ENCODE results near the gene MYO18B.
"Not testable (repeated sequence)": the region's sequence is repeated elsewhere in the genome, so short reads cannot be mapped to it uniquely, and the experiment has no call there.

Gene MYO18B

DNA sequence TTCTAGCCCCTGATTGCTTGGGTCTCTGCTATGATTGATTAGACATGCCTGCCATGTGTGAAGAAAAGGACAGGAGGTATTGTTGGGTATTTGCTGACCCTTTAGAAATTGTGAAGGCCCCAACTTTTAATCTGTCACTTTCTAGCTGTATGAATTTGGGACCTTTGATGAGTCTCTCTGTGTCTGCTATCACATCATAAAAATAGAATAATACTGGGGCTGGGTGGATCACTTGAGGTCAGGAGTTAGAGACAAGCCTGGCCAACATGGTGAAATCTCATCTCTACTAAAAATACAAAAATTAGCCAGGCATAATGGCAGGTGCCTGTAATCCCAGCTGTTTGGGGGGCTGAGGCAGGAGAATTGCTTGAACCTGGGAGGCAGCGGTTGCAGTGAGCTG, 242.9 kb downstream of the MYO18B start:
- DNase-seq (ENCODE audit: low read depth in 2 of 2) = not testable (repeated sequence)

DNA sequence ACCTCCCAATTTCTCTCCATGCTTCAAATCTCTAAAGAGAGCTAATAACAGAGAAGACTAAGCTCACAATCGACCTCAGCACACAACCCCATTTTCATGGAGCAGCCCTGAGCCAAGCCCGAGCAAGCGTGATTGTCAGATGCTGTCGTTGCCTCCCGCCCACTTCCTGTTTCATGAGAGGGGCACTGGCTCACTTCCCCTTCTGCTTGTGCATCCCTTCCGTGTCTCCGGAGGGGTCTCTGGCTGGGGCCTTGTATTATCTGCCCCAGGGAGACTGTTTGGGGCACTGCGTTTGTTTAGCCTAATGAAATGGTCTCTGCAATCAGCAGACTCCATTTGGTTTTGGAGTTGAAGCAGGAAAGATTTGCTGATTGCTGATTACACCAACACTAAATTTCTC, 246.0 kb downstream of the MYO18B start:
- DNase-seq (ENCODE audit: low read depth in 2 of 2) = no peak

DNA sequence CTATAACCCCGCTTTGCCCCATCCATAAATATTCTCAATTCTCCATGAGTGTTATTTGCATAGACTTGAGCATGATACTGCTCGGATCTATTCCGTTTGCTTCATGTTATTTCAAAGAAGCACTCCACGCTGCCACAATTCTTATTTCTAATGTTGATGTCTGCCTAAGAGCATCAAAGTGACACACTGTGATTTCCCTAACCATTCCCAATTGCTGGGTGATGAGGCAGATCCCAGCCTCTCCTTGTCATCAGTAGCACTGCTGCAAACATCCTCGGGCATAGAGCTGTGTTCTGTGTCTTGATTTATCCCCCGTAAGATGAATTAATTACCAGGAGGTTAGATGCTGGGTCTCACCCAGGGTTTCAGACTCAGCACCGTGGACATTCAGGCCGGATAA, 249.0 kb downstream of the MYO18B start:
- no peak for DNase-seq (ENCODE audit: low read depth in 2 of 2)

DNA sequence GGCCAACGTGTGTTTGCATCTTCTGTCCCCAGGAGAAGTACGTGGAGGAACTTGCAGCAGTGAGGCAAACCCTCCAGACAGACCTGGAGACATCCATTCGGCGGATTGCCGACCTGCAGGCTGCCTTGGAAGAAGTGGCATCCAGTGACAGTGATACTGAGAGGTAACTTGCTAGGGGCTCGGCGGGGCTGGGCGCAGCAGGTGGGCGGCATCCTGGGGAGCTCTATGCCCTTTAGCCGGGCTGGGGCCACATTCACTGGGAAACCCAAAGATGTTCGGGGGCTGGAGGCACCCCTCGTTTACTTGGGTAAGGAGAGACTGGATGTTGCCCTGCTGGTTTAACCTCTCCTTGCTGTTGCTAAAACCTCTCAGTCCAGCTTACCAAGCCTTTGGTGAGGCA, 250.3 kb downstream of the MYO18B start:
- no peak for DNase-seq (ENCODE audit: low read depth in 2 of 2)

DNA sequence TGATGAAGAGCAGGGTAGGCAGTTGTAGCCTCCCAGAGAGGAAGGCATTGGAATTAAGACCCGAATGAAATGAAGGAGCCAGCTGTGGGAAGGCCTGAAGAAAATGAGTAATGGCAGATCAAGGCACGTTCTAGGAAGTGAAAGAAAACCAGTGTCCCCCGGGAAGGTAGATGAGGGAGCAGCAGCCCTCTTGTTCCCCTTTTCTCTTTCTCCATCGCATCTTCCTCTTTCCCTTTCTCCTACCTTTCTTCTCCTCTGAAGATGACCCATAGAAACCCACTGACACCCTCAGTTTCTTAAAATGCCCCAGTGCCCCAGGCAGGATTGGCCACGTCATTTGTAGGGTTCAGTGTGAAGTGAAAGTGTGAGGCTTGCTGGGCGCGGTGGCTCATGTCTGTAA, 254.7 kb downstream of the MYO18B start:
- no peak for DNase-seq (ENCODE audit: low read depth in 2 of 2)

DNA sequence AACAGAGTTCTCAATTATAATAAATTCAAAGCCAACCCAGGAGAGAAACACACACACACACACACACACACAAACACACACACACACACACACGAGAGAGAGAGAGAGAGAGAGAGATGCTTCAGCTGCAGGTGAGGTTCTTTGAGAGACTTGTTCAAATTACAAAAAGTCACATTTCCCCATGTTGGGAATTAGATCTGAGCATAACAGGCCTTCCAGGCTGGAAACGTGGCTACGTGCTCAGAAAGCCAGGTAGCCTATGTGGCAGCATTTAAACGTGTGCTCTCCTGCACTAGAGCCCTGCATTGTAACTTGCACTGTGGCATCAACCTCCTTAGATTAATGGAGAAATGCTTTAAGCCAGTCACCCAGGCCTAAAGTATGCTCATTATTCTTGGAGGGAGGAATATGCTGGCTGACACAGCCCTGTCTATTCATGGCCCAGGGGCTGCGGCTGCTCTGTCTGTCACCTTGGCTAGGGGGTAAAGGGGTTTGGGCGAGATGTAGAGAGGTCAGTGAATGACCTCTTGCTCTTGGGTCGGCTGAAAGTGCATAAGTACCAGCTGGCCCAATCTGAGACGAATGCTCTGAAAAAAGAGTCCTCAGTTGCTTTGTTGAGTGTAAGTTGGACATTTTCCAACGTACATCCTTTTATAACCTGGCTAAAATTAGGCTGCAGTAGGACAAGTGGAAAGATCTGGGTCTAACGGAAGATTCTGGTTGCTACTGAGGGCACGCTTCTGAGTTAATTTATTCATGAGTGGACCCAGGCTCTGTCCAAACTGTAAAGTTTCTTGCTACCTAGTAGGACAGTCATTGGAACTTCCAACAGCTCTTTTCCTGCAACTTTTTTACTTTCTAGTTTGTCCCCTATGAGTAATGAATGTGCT, 256.1 kb downstream of the MYO18B start:
- no peak for DNase-seq (ENCODE audit: low read depth in 2 of 2)

DNA sequence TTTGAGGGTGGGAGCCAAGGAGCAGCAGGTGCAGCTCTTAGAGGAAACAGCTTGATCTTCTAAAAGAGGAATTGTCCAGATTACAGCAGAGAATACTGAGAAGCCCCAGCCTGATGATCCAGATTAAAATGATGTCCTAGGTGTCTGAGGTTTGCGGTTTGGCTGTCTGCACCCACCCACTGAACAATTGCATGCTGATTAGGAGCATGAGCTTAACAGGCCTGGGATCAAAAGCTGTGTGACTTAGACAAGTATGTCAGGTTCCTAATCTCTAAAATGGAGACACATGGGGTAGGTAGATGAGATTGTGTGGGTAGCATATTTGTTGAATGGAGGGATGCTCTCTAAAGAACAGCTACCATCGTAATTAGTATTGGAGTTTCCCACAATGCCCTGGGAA, 260.5 kb downstream of the MYO18B start:
- no peak for DNase-seq (ENCODE audit: low read depth in 2 of 2)

DNA sequence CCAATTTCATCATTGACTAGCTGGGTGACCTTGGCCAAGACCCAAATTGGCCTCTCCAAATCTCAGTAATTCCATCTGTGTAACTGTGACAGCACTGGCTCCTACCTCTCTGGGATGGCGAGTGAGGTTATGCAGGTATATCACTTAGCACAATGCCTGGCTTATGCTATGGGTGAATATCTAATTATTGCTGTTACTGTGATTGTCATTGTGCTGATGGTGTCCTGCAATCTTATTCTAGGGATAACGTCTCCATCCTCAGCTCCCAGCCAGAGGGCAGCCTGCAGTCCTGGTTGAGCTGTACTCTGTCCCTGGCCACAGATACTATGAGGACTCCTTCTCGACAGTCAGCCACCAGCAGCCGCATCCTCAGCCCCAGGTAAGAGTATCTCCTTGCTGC, 262.5 kb downstream of the MYO18B start:
- no peak for DNase-seq (ENCODE audit: low read depth in 2 of 2)

DNA sequence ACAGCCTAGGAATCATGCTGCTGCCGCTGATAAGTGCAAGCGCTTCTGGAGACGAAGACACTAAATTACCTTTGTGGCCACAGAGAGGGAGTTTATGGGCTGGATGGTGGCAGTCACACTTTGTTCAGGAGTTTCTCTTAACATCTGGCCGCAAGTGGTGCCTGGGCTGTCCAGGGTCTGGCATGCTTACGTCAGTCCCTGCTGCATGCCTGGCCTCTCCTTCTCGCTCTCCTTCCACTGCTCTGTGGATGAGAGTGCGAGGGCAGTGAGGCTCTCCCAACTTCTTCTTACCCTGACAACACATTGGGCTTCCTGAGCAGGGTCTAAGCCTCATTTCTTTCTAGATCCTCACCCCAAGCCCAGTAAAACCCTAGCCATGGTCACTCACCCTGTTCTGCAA, 266.6 kb downstream of the MYO18B start:
- no peak for DNase-seq (ENCODE audit: low read depth in 2 of 2)

DNA sequence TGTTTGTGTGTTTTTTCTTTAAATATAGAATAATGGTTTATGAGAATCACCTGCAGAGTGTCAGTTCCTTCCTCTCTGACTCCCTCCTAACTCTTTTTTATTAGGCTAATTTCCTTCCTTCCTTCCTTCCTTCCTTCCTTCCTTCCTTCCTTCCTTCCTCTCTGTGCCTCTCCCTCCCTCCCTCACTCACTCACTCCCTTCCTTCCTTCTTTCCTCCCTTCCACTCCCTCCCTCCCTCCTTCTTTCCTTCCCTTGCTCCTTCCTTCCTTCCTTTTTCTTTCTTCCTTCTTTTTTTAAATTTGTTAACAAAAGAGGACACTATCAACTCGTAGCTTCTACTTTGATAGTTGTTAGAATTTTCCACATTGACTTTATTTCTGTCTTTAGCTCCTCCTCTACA, 274.9 kb downstream of the MYO18B start:
- no peak for DNase-seq (ENCODE audit: low read depth in 2 of 2)

DNA sequence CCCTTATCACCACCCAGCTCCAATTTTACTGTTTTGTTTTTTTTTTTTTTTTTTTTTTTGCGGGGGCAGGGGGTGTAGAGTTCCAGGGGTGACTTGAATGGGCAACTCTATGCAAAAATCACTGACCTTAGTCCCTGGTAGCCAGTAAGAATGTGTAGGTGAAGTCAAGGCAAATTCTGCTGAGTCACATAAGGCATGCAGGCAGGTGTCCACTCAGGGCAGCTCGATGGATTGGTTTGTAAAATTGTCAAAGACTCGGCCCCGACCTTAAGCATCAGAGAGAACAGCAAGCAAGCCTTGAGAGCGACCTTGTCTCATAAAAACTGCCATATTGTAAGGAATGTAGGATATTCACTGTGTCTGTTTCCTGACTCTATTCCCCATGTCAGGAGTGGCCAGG, 275.9 kb downstream of the MYO18B start:
- DNase-seq (ENCODE audit: low read depth in 2 of 2) = no peak

DNA sequence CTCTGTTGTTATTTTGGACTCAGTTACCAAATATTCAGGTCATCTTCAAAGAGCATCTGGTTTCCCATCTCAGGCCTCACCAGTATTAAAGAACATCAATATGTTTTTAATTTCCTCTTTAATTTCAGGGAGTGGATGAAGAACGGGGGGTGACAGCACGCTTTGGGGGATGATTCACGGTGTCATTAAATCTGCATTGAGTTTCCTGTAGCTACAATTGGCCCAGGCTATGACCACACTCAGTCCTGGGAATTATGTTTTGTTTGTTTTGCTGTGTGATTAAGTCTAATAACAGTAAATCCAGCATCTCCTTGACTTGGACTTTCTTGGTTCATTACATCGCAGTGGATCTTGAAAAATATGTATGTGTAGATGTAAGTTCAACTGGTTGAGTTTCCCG, 277.6 kb downstream of the MYO18B start:
- DNase-seq (ENCODE audit: low read depth in 2 of 2) = no peak

DNA sequence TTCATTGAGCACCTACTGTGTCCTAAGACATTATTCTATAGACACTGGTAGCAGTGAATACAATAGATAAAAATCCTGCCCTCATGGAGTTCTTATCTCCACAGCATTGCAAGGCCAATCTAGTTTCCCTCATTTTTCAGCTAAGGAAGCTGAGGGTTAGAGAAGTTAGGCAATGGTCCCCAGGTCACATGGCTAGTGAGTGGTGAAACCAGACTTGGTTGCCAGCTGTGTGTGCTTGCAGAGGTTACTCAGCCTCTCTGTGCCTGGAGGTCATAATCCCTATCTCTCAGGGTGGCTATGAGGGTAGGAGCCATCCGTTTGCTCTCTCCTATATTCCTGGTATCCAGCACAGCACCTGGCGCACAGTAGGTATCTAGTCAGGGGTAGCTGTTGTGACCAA, 279.5 kb downstream of the MYO18B start:
- no peak for DNase-seq (ENCODE audit: low read depth in 2 of 2)

DNA sequence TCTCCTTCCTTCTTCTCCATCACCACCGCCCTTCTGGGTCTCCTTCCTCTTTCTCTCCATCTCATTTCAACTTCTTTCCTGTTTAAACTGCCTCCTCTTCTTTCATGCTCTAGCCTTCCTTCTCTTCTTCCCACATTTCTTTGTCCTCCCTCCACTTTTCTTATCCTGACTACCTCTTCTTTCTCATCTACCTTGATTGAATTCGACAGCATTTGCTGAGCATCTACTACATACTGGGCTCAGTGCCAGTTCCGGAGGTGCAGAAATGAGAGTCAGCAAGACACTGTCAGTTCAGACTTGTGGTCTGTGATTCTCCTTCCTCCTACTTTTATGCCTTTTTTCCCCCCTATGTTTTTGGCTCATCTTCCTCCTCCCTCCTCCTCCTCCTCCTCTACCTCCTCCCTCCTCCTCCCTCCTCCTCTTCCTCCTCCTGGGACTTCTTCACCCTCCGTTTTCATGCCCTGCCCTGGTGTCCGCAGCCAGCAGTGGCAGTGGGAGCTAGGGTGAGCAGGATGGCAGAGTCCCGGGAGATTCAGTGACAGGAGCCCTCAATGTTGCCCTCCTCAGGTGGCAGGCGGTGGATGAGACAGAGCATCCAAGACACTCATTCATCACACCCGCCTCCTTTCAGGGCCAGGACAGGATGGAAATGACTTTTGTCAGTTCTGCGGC, 281.3 kb downstream of the MYO18B start:
- no peak for DNase-seq (ENCODE audit: low read depth in 2 of 2)

DNA sequence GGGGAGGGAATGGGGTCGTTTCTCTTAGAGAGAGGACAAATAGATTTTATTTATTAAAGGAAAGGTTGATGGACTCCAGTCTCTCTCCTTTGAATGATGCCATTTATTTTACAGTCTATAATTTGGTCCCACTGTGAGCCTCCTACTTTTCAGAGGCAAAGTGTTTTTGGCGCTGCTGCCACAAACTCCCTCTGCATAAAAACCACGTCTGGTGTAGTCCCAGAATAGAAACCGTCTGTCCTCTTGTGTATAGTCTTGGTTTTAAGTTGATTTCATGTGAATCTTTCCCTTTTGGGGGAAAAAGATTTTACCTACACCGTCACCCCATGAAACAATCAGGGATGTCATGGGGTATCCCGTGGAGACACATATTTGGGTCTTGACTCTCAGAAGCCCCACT, 283.6 kb downstream of the MYO18B start:
- DNase-seq (ENCODE audit: low read depth in 2 of 2) = no peak

DNA sequence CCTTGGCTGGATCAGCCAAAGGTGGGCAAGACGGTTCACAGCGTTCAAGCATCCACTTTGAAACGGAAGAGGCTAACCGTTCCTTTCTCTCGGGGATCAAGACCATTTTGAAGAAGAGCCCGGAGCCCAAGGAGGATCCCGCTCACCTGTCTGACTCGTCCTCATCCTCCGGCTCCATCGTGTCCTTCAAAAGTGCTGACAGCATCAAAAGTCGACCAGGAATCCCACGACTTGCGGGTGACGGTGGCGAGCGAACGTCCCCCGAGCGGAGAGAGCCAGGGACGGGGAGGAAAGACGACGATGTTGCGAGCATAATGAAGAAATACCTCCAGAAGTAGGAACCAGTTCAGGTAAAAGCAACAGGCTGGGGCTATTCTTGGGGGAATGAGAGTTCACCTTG, 285.4 kb downstream of the MYO18B start:
- DNase-seq (ENCODE audit: low read depth in 2 of 2) = no peak

DNA sequence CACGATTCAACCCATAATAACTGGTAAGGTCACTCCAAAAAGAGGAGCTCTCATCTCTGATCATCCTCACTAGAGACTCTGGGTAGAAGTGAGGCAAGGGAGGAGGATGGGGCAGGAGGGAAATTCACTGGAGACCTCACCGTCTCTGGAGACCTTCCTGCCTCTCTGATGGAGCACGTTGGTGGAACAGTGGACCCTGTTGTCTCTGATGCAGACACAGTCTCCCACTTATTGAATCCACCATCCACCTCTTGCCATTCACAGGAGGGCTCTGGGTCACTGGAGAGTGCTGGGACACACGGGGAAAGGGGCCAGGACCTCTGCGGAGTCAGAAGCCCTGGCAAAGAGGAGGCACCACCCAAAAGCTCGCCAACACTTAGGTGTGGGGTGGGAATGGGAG, 289.7 kb downstream of the MYO18B start:
- no peak for DNase-seq (ENCODE audit: low read depth in 2 of 2)

DNA sequence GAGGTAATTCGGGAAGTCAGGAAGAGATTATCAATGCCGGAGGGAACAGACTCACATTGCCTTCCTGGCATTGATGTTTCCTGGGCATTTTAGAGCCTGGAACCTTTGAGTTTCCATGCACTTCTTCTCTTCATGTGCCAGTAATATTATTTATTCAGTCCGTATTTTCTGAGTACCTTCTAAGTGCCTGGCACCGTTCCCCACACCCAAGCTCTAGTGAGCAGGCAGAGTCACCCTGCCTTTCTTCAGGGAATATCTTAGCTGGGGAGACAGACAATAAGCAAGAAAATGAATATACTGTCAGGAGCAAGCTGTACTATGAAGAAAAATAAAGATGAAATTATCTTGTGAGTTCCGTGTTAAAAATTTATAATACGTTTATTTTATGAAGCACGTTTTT, 291.1 kb downstream of the MYO18B start:
- no peak for DNase-seq (ENCODE audit: low read depth in 2 of 2)

DNA sequence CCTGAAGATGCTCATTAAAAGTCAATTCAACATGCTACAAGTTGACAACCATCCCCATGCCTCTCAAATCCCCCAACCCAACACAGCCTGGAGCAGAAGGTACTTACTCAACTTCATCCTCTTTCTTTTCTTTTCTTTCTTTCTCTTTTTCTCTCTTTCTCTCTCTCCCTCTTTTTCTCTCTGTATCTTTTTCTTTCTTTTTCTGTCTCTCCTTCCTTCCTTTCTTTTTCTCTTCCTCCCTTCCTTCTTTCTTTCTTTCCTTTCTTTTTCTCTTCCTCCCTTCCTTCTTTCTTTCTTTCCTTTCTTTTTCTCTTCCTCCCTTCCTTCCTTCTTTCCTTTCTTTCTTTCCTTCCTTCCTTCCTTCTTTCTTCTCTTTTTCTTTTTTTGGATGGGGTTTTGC, 291.6 kb downstream of the MYO18B start:
- no peak for DNase-seq (ENCODE audit: low read depth in 2 of 2)

DNA sequence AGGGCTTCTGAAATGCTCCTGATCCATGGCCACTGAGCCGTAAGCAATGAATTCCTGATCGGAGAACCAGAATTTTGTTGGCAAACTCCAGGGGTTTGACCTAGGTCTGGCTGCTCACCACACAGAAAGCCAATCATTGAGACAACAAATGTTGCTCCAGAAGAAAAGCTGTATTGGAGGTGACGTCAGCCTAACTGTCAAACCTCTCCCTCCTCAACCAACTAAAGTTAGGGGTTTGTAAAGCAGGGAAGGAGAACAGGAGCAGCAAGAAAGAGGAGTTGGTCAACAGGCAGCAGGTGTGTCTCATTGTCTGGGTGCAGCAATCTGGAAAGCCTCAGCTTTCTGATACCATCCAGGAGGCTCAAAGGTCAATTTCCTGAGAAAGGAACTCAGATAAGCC, 293.5 kb downstream of the MYO18B start:
- DNase-seq (ENCODE audit: low read depth in 2 of 2) = no peak

DNA sequence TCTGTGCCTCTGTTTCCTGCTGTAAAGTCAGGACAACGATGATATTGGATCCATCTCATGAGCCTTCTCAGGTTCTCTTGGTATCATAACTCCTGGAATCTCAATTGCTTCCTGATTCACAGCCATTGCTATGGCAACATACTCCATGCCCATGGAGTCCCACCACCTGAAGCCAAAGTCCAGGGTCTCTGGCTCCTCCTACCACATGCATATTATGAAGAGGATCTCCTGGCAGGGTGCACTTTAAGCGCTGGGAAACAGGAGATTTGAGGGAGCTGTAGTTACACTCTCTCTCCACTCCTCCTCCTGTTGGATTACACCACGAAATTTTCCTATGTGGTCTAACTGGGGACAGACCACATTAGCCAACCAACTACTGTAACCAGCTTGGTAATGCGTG, 296.4 kb downstream of the MYO18B start:
- no peak for DNase-seq (ENCODE audit: low read depth in 2 of 2)

DNA sequence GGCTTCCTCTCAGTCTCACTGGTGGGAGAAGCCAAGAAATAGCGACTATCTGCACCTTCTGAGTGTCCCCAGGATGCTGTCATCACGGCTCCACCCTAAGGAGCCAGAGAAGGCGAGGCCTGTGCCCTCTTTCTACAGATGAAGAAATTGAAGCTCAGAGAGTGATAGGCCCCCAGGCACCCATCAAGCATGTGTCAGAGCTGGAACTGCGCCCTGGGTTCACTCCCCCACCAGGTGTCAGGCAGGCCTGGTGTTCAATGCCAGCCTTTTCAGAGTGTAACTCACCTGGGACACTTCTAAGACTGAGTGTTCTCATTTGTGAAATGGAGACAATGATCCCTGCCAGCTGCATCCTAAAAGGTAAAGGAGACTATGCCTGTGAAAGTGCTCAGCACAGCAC, 299.9 kb downstream of the MYO18B start:
- DNase-seq (ENCODE audit: low read depth in 2 of 2) = no peak

DNA sequence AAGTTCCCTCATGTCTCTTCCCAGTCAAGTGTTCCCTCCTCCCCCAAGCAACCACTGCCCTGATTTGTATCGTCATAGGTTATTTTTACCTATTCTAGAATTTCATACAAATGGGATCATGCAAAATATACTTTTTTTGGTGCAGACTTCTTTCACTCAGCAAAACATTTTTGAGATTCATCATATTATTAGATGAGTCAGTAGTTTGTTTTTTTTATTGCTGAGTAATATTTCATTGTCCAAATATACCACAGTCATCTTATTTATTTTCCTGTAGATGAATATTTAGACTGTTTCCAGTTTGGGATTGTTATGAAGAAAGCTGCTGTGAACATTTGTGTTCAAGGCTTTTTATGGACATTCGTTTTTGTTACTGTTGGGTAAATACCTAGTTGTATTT, 301.0 kb downstream of the MYO18B start:
- no peak for DNase-seq (ENCODE audit: low read depth in 2 of 2)

DNA sequence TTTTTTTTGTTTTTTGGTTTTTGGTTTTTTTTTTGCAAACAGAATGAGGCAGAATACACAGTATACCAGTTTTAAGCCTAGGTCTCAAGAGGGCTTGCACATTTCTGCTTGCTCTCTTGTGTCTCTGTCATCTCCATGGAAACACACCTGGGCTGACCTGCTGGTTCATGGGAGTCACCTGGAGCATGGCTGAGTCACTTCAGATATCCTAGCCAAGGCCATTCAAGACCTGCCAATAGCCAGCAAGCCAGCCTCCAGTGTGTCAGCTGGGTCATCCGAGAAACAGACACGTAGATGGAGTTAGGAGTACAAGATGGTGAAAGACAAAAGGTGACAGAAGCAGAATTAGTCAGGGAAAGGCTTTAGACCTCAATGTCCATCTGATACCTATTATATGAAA, 303.1 kb downstream of the MYO18B start:
- no peak for DNase-seq (ENCODE audit: low read depth in 2 of 2)
